T-cell (primary cell): Measurements from ENCODE around the gene OCA2. TPM values are rescaled to one million over a fixed set of nuclear protein-coding genes. Genes with fewer than 3 reads are reported as not detected.
"Not testable (repeated sequence)": the region's sequence is repeated elsewhere in the genome, so short reads cannot be mapped to it uniquely, and the experiment has no call there.

Experiments used
- ATAC-seq, 4 experiments: fragments of 200-7000 bp in 3 of 4; fragments of 150-1000 bp in 1 of 4; cut with Tn5 transposase; replicated peaks in 1 of 4; 1 replicate in 3 of 4; 2 replicates in 1 of 4; pipeline ENCODE4 v1.10.0; 2021; ENCODE audit warnings: moderate library complexity in 3 of 4, mild to moderate bottlenecking in 2 of 4, moderate number of reproducible peaks in 1 of 4
- CTCF ChIA-PET, 2 donors: fragments of 300-600 bp; sonication (Branson Sonifier 250); formaldehyde crosslinking; loops; one replicate each; lab custom pipeline; 2022; ENCODE audit warnings: antibody characterized with exemption in 2 of 2; lab: Charles Lee
- POLR2A ChIA-PET, 2 donors: fragments of 300-600 bp; sonication (Branson Sonifier 250); formaldehyde crosslinking; loops; one replicate each; lab custom pipeline; 2022; ENCODE audit warnings: antibody characterized with exemption in 2 of 2; lab: Charles Lee
- DNase-seq, 35 experiments: peaks; one replicate each; pipeline versions ENCODE4 v3.0.0 to v3.0.0-alpha.2; 2013 to 2023
- H3K27ac ChIP-seq: one replicate; pipeline ENCODE4 v1.5.1; 2013; ENCODE audit warnings: low read length
- H3K27me3 ChIP-seq, 2 experiments: replicated peaks in 1 of 2; 1 replicate in 1 of 2; 2 replicates in 1 of 2; pipeline versions ENCODE4 v1.6.1 to v1.7.0; 2013; ENCODE audit warnings: low read length in 1 of 2, mixed read lengths in 1 of 2; ENCODE audit not compliant: control insufficient read depth in 2 of 2, insufficient read depth in 2 of 2; ENCODE audit errors: extremely low read depth in 1 of 2
- H3K36me3 ChIP-seq, 2 donors: 1 replicate in 1 of 2; 2 replicates in 1 of 2; pipeline versions ENCODE4 v1.6.1 to v1.7.0; 2013; ENCODE audit warnings: low read length in 1 of 2; ENCODE audit not compliant: control insufficient read depth in 2 of 2, insufficient read depth in 1 of 2; ENCODE audit errors: extremely low read depth in 1 of 2
- H3K4me1 ChIP-seq, 2 experiments: 1 replicate in 1 of 2; 2 replicates in 1 of 2; pipeline versions ENCODE4 v1.6.1 to v1.7.0; 2013; ENCODE audit warnings: low read length in 2 of 2, mixed read lengths in 1 of 2; ENCODE audit not compliant: insufficient read depth in 2 of 2, control insufficient read depth in 1 of 2; ENCODE audit errors: extremely low read depth in 1 of 2
- H3K4me3 ChIP-seq, 2 donors: 1 replicate in 1 of 2; 2 replicates in 1 of 2; pipeline versions ENCODE4 v1.5.1 to v1.7.0; 2013; ENCODE audit warnings: mild to moderate bottlenecking in 2 of 2, low read length in 1 of 2, moderate library complexity in 1 of 2; ENCODE audit not compliant: control insufficient read depth in 1 of 2; ENCODE audit errors: extremely low read depth in 1 of 2
- H3K9me3 ChIP-seq: 2 replicates; pipeline ENCODE4 v1.7.0; 2013
- H3K27ac Mint-ChIP-seq, 2 donors: one replicate each; pipeline ENCODE4 v1.8.0; 2020 to 2021; ENCODE audit warnings: mild to moderate bottlenecking in 2 of 2, mixed read lengths in 2 of 2
- H3K27me3 Mint-ChIP-seq, 2 donors: one replicate each; pipeline ENCODE4 v1.8.0; 2021 to 2022; ENCODE audit warnings: mixed read lengths in 2 of 2
- H3K36me3 Mint-ChIP-seq: one replicate; pipeline ENCODE4 v1.8.0; 2021; ENCODE audit warnings: mixed read lengths
- H3K4me1 Mint-ChIP-seq, 3 donors: one replicate each; pipeline ENCODE4 v1.8.0; 2020 to 2022; ENCODE audit warnings: mixed read lengths in 3 of 3, mild to moderate bottlenecking in 1 of 3
- H3K4me3 Mint-ChIP-seq, 3 donors: one replicate each; pipeline ENCODE4 v1.8.0; 2020 to 2022; ENCODE audit warnings: mild to moderate bottlenecking in 3 of 3, mixed read lengths in 3 of 3, moderate library complexity in 3 of 3
- H3K9me3 Mint-ChIP-seq, 3 donors: one replicate each; pipeline ENCODE4 v1.8.0; 2020 to 2022; ENCODE audit warnings: mixed read lengths in 3 of 3
- WGBS: methylation state at CpG from one replicate; pipeline ENCODE4 v1.1.5; 2013; ENCODE audit warnings: missing lambda C conversion rate; ENCODE audit not compliant: insufficient coverage; 5-methylcytosine and 5-hydroxymethylcytosine counted together
- total RNA-seq, 35 experiments: library from RNA in 6 of 35; stranded (reverse) in 6 of 35; fragments of 120-200 nt in 1 of 35; gene quantifications; one replicate each; pipeline versions ENCODE4 v1.2.1 to v1.2.4 and lab custom pipeline; 2013 to 2026

OCA2 gene
- total RNA-seq, 5 donors from 2014 or later (not counting 1 experiment from before 2014, with no cell fraction given) = 0.19 to 0.67 TPM; not detected in 3

DNA sequence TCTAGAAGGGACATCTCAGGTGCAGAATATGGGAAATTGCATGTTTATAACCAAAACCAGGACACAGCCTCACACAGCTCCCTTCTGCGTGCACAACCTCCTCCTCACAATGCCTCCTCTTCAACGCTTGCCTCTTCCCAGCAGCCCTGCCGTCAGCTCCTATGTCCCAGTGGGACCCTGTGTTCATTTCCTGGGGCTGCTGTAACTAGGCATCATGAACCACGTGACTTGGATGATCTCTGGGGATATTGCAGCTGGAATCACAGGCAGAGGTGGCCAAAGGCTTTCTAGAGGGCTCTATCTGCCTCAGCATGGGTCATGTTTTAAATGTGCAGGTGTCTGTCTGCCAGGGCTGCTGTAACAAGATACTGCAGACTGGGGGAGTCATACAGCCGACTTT lies 375.3 kb downstream of the OCA2 start:
- no peaks in the 10 kb centered on the region for H3K9me3 ChIP-seq
- CTCF ChIA-PET = no interaction called here

DNA sequence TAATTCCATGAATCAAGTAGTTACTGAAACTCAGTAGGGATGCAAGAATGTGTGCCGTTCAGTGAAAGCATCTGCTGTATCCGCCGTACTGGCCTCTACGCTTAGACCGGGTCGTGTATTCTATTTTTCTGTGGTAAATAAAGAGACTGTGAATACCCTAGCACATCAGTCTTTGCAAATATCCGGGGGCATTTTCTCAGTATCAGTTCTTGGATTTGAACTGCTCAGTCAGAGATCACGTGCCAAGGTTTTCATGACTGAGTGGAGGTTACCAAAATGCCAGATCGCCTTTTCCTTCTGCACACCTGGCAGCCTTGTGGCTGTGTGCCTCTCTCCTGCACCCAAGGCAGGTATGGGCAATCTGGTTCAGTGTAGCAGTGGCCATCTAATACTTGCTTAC lies 377.0 kb downstream of the OCA2 start:
- ChIA-PET POLR2A (no interaction called here), CTCF (no interaction called here)
- Mint-ChIP-seq H3K4me3 (no peak overlapping the region), H3K27ac (no peak overlapping the region), H3K27me3 (no peaks in the 10 kb centered on the region), H3K36me3 (no peaks in the 10 kb centered on the region), H3K4me1 (no peaks in the 10 kb centered on the region), H3K9me3 (peaks cover 18 to 20% (median 19%) of the 10 kb centered on the region in 3 donors)
- no peak for ATAC-seq
- Histone ChIP-seq H3K4me1 (no peaks in the 10 kb centered on the region), H3K4me3 (no peak overlapping the region), H3K9me3 (no peaks in the 10 kb centered on the region), H3K36me3 (no peaks in the 10 kb centered on the region), H3K27me3 (peaks cover 0 to 4% of the 10 kb centered on the region in 2 experiments), H3K27ac (no peak overlapping the region)
- 93% methylated on average over 2 of the region's 9 CpGs for WGBS
- no peak for DNase-seq

More for the DNA sequence above, 375.3 kb downstream of the OCA2 start:
- ATAC-seq (no peak), DNase-seq (no peak)
- no peaks in the 10 kb centered on the region for H3K27me3 Mint-ChIP-seq
- no peaks in the 10 kb centered on the region for H3K36me3 Mint-ChIP-seq
- no peaks in the 10 kb centered on the region for H3K36me3 ChIP-seq
- H3K4me3 Mint-ChIP-seq = no peak overlapping the region
- WGBS = 66% methylated on average over 3 of the region's 5 CpGs
- POLR2A ChIA-PET = no interaction called here
- no peaks in the 10 kb centered on the region for H3K4me1 ChIP-seq
- H3K27me3 ChIP-seq = peaks cover 0 to 4% of the 10 kb centered on the region in 2 experiments
- H3K9me3 Mint-ChIP-seq = peaks cover 4 to 20% (median 5%) of the 10 kb centered on the region in 3 donors
- no peak overlapping the region for H3K27ac ChIP-seq
- H3K4me3 ChIP-seq = no peak overlapping the region
- no peak overlapping the region for H3K27ac Mint-ChIP-seq
- H3K4me1 Mint-ChIP-seq = no peaks in the 10 kb centered on the region

DNA sequence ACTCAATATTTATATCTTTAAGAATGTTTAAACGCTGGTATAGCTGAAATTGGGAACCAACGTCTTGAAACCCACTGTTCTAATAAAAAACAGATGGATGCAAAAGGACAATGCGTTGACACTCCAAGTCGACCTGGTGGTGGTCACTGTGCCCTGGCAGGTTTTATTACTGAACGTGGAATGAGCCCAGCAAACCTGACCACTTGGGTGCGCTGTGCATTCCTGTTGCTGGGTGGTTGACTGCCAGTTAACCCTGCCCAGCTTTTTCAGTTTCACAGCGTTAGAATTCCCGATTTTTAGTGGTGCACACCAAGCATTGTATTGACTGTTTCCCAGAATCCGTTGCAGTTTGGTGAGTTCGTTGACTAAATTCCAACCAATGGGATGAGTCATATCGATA lies 384.4 kb downstream of the OCA2 start:
- Mint-ChIP-seq H3K27ac (no peak overlapping the region), H3K4me3 (no peak overlapping the region), H3K4me1 (no peaks in the 10 kb centered on the region), H3K36me3 (no peaks in the 10 kb centered on the region), H3K27me3 (no peaks in the 10 kb centered on the region), H3K9me3 (peaks cover 26 to 40% (median 37%) of the 10 kb centered on the region in 3 donors)
- Histone ChIP-seq H3K27me3 (no peaks in the 10 kb centered on the region), H3K36me3 (no peaks in the 10 kb centered on the region), H3K27ac (no peak overlapping the region), H3K4me3 (no peak overlapping the region), H3K4me1 (no peaks in the 10 kb centered on the region), H3K9me3 (peaks cover 3% of the 10 kb centered on the region)
- no peak for DNase-seq
- POLR2A ChIA-PET = no interaction called here
- WGBS = 90% methylated on average over 10 of the region's 11 CpGs
- ATAC-seq = no peak
- CTCF ChIA-PET = no interaction called here

DNA sequence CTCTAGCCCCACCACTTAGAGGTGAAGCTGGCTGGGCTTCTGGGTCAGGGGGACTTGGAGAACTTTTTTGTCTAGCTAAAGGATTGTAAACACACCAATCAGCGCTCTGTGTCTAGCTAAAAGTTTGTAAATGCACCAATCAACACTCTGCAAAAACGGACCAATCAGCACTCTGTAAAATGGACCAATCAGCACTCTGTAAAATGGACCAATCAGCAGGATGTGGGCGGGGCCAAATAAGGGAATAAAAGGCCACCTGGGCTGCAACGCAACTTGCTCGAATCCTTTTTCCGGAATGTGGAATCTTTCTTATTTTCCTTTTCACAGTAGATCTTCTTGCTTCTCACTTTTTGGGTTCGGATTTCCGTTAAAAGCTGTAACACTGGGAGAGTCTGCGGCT lies 385.3 kb downstream of the OCA2 start:
- H3K9me3 Mint-ChIP-seq = peaks cover 26 to 41% (median 34%) of the 10 kb centered on the region in 3 donors
- CTCF ChIA-PET = not testable (repeated sequence)

DNA sequence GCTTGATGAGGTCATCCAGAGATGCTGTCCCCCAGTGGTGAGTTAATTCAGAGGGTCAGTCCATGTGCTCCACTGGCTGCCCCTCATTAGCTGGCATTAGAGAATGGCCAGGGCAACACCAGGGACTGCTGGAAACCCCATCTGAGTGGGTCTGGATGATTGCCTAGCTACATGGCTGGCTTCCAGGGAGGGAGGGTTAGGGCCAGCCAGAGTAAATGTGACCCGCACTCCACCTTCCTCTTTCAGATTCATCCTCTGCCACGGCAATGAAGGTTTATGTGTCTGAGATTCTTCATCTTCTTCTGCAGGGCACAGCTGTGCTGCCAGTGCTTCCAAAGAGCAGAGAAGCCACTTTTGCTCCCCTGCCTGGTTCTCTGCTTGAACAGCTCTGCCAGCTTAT lies 391.9 kb downstream of the OCA2 start:
- POLR2A ChIA-PET = no interaction called here
- Mint-ChIP-seq H3K27ac (no peak overlapping the region), H3K4me1 (no peaks in the 10 kb centered on the region), H3K4me3 (no peak overlapping the region), H3K9me3 (peaks cover 7 to 33% (median 26%) of the 10 kb centered on the region in 3 donors), H3K36me3 (no peaks in the 10 kb centered on the region), H3K27me3 (no peaks in the 10 kb centered on the region)
- H3K27me3 ChIP-seq = peaks cover 0 to 3% of the 10 kb centered on the region in 2 experiments
- H3K36me3 ChIP-seq = no peaks in the 10 kb centered on the region
- DNase-seq (no peak), ATAC-seq (no peak)
- CTCF ChIA-PET = no interaction called here
- H3K27ac ChIP-seq = no peak overlapping the region
- no peaks in the 10 kb centered on the region for H3K4me1 ChIP-seq
- H3K9me3 ChIP-seq = peaks cover 3% of the 10 kb centered on the region
- H3K4me3 ChIP-seq = no peak overlapping the region
- no CpG with 5 or more reads among the region's 2 CpGs for WGBS

More for the DNA sequence above, 385.3 kb downstream of the OCA2 start:
- H3K4me3 Mint-ChIP-seq, H3K27ac Mint-ChIP-seq, H3K9me3 ChIP-seq, DNase-seq, H3K4me1 Mint-ChIP-seq, H3K27me3 ChIP-seq, H3K36me3 Mint-ChIP-seq, POLR2A ChIA-PET, H3K36me3 ChIP-seq, ATAC-seq, H3K27ac ChIP-seq, H3K4me1 ChIP-seq, H3K27me3 Mint-ChIP-seq, H3K4me3 ChIP-seq: not testable (repeated sequence)
- WGBS = 76% methylated on average over 8 of the region's 9 CpGs

DNA sequence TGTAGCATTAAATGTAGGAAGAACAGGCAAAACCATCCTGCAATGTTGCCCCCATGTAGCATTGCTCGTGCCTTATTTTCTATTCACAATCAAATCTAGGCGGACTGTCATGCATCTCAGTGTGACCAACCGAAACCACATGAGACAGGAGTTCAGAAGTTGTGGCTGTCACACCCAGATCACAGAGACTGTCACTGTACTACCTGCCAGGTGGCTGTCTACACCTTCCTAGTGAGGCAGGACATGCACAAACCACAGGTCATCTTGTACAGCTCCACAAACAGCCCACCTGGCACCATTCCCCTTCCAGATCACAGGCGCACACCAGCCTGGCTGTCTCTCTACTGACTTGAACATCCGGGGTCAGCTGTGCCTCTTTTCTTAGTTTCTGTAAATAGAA lies 392.8 kb downstream of the OCA2 start:
- ChIA-PET POLR2A (no interaction called here), CTCF (no interaction called here)
- Mint-ChIP-seq H3K27me3 (no peaks in the 10 kb centered on the region), H3K27ac (no peak overlapping the region), H3K4me1 (no peaks in the 10 kb centered on the region), H3K36me3 (no peaks in the 10 kb centered on the region), H3K4me3 (no peak overlapping the region), H3K9me3 (peaks cover 5 to 31% (median 23%) of the 10 kb centered on the region in 3 donors)
- H3K4me3 ChIP-seq = no peak overlapping the region
- no peak for ATAC-seq
- H3K27me3 ChIP-seq = peaks cover 0 to 3% of the 10 kb centered on the region in 2 experiments
- 93% methylated on average over 3 of the region's 5 CpGs for WGBS
- no peaks in the 10 kb centered on the region for H3K4me1 ChIP-seq
- H3K36me3 ChIP-seq = no peaks in the 10 kb centered on the region
- no peaks in the 10 kb centered on the region for H3K9me3 ChIP-seq
- H3K27ac ChIP-seq = no peak overlapping the region
- no peak for DNase-seq

DNA sequence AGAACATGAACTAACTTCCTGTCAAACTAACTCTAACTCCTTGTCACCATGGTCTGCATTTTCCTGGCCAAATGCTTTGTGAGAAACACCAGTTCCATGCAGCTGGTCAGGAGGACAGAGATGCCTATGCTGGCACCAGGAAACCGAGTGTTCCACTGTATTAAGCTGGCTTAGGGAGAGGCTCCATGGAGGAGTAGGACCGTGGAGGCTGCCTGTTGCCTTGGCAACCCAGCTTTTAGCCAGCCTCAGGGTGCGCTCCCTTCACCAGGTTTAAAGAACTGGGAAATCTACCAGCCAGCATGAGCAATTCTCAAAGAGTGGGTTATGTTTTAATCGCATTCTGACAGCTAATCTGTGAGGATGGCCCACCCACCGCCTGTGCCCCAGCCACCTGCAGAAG lies 394.1 kb downstream of the OCA2 start:
- Mint-ChIP-seq H3K27ac (no peak overlapping the region), H3K4me3 (no peak overlapping the region), H3K4me1 (no peaks in the 10 kb centered on the region), H3K9me3 (peaks cover 5 to 32% (median 17%) of the 10 kb centered on the region in 3 donors), H3K36me3 (no peaks in the 10 kb centered on the region), H3K27me3 (no peaks in the 10 kb centered on the region)
- WGBS = 58% methylated on average over 2 of the region's 5 CpGs
- Histone ChIP-seq H3K36me3 (no peaks in the 10 kb centered on the region), H3K9me3 (no peaks in the 10 kb centered on the region), H3K4me3 (no peak overlapping the region), H3K27ac (no peak overlapping the region), H3K27me3 (peaks cover 0 to 3% of the 10 kb centered on the region in 2 experiments), H3K4me1 (no peaks in the 10 kb centered on the region)
- DNase-seq (no peak), ATAC-seq (no peak)
- ChIA-PET POLR2A (interaction anchor here in 1 of 2 donors (0.5 kb wide), 1 partner anchor 883 kb away, joined by 3 read pairs; no protein-coding TSS in a partner anchor), CTCF (no interaction called here)
